ENCODE measurements around the gene SOX14. TPM values are rescaled to one million over a fixed set of nuclear protein-coding genes. Genes with fewer than 3 reads are reported as not detected.

Gene SOX14
- polyA plus RNA-seq, 1 experiment = not detected

- POLR2A ChIA-PET = no interaction called here
- no peak for DNase-seq (ENCODE audit: low read depth)
- Histone ChIP-seq H3K27me3 (ENCODE audit: control insufficient read depth, insufficient read depth, low read length) (no peaks in the 10 kb centered on the region), H3K4me3 (ENCODE audit: low read depth, low read length) (no peak overlapping the region), H3K36me3 (ENCODE audit: control insufficient read depth, insufficient read depth, low read length) (no peaks in the 10 kb centered on the region)
- no peak for TF ChIP-seq CTCF (IDR thresholded peaks at IDR 0.05; ENCODE audit: insufficient read depth, low read depth, low read length)
- CTCF ChIA-PET = no interaction called here
Measured at GRCh38 chr3:137812023-137812422, 47.9 kb downstream of the SOX14 start.

- Histone ChIP-seq H3K27me3 (ENCODE audit: control insufficient read depth, insufficient read depth, low read length) (no peaks in the 10 kb centered on the region), H3K4me3 (ENCODE audit: low read depth, low read length) (no peak overlapping the region), H3K36me3 (ENCODE audit: control insufficient read depth, insufficient read depth, low read length) (no peaks in the 10 kb centered on the region)
- ChIA-PET CTCF (no interaction called here), POLR2A (no interaction called here)
- DNase-seq (ENCODE audit: low read depth) = no peak
- no peak for TF ChIP-seq CTCF (IDR thresholded peaks at IDR 0.05; ENCODE audit: insufficient read depth, low read depth, low read length)
Measured at GRCh38 chr3:137815251-137815650, 51.1 kb downstream of the SOX14 start.

Other genes with a start within 250 kb of the SOX14 start
- not detected in 2 replicates for gene CLDN18, start 245.8 kb downstream of the SOX14 start, polyA plus RNA-seq (2011; rRNA removed)